Thyroid gland (tissue), 4 donors: Measurements from ENCODE around the gene SLC5A9. TPM values are rescaled to one million over a fixed set of nuclear protein-coding genes. Genes with fewer than 3 reads are reported as not detected.

Experiments
- DNase-seq, 2 donors: peaks; one replicate each; pipeline ENCODE4 v3.0.0-alpha.2; 2019
- H3K27ac ChIP-seq, 3 donors: fragments of 200-600 bp; sonication (generic); 1 replicate in 2 of 3; 2 replicates in 1 of 3; pipeline ENCODE4 v1.5.1; 2016 to 2019; ENCODE audit warnings: mild to moderate bottlenecking in 1 of 3, moderate library complexity in 1 of 3
- H3K27me3 ChIP-seq: fragments of 200-600 bp; sonication (generic); one replicate; pipeline ENCODE4 v1.5.1; 2019
- H3K36me3 ChIP-seq, 2 donors: fragments of 200-600 bp; sonication (generic); one replicate each; pipeline ENCODE4 v1.5.1; 2016 to 2019
- H3K4me1 ChIP-seq, 2 donors: fragments of 200-600 bp; sonication (generic); one replicate each; pipeline ENCODE4 v1.5.1; 2017 to 2019
- H3K4me3 ChIP-seq, 3 donors: fragments of 200-600 bp; sonication (generic); replicated peaks in 1 of 3; 1 replicate in 2 of 3; 2 replicates in 1 of 3; pipeline ENCODE4 v1.5.1; 2016; ENCODE audit warnings: mild to moderate bottlenecking in 1 of 3
- H3K9me3 ChIP-seq: fragments of 200-600 bp; sonication (generic); one replicate; pipeline ENCODE4 v1.5.1; 2017
- CTCF ChIP-seq, 6 experiments: fragments of 200-600 bp in 3 of 6; fragments of 450-650 bp in 3 of 6; sonication (generic) in 3 of 6; IDR thresholded peaks; one replicate each; pipeline ENCODE4 v1.5.1; 2016 to 2019; ENCODE audit warnings: antibody characterized with exemption in 6 of 6, mild to moderate bottlenecking in 2 of 6, inconsistent platforms in 1 of 6, moderate library complexity in 1 of 6
- POLR2A ChIP-seq, 2 donors: fragments of 450-650 bp; IDR thresholded peaks; one replicate each; pipeline ENCODE4 v1.6.1; 2017; ENCODE audit warnings: antibody characterized with exemption in 2 of 2, mild to moderate bottlenecking in 2 of 2, moderate library complexity in 1 of 2
- WGBS, 2 donors: methylation state at CpG; one replicate each; pipeline ENCODE4 v1.1.5; 2017; 5-methylcytosine and 5-hydroxymethylcytosine counted together
- intact Hi-C: fragments of 100-400 bp; cut with DNase I; formaldehyde crosslinking; loops from one replicate; pipeline ENCODE4 v1.15.1; 2023
- total RNA-seq, 4 donors: library from RNA; depleted of rRNA; stranded (reverse); fragments of >200 nt; gene quantifications; one replicate each; pipeline ENCODE4 v1.2.3, GENCODE V29; 2016

SLC5A9 gene
- total RNA-seq, 4 donors from 2014 or later: not detected

GRCh38 chr1:48223366-48224240, 1.1 kb downstream of the SLC5A9 start:
- Histone ChIP-seq H3K27ac (no peak overlapping the region), H3K36me3 (no peaks in the 10 kb centered on the region), H3K4me3 (no peak overlapping the region), H3K27me3 (no peaks in the 10 kb centered on the region), H3K4me1 (no peaks in the 10 kb centered on the region), H3K9me3 (no peaks in the 10 kb centered on the region)
- 65 to 71% methylated on average over 7 of the region's 7 CpGs for WGBS, 2 donors
- no peak for TF ChIP-seq POLR2A (IDR thresholded peaks at IDR 0.05)
- DNase-seq: no peak
- intact Hi-C loops: no loop called here

GRCh38 chr1:48224791-48225190, 2.3 kb downstream of the SLC5A9 start:
- intact Hi-C loops: no loop called here
- WGBS, 2 donors: 80 to 89% methylated on average over 6 of the region's 6 CpGs
- Histone ChIP-seq H3K27me3 (no peaks in the 10 kb centered on the region), H3K4me1 (no peaks in the 10 kb centered on the region), H3K27ac (no peak overlapping the region), H3K36me3 (no peaks in the 10 kb centered on the region), H3K4me3 (no peak overlapping the region), H3K9me3 (no peaks in the 10 kb centered on the region)
- TF ChIP-seq POLR2A (IDR thresholded peaks at IDR 0.05) (no peak), CTCF (IDR thresholded peaks at IDR 0.05) (no peak)
- DNase-seq: no peak

GRCh38 chr1:48225579-48225978, 3.1 kb downstream of the SLC5A9 start:
- no peak for DNase-seq
- H3K4me3 ChIP-seq: no peak overlapping the region
- H3K9me3 ChIP-seq: no peaks in the 10 kb centered on the region
- no peak overlapping the region for H3K27ac ChIP-seq
- TF ChIP-seq CTCF (IDR thresholded peaks at IDR 0.05): no peak
- TF ChIP-seq POLR2A (IDR thresholded peaks at IDR 0.05): no peak
- no peaks in the 10 kb centered on the region for H3K4me1 ChIP-seq
- WGBS, 2 donors: 77 to 88% methylated on average over 6 of the region's 6 CpGs
- no peaks in the 10 kb centered on the region for H3K36me3 ChIP-seq
- intact Hi-C loops: no loop called here
- no peaks in the 10 kb centered on the region for H3K27me3 ChIP-seq

- intact Hi-C loops: no loop called here
- H3K36me3 ChIP-seq: no peaks in the 10 kb centered on the region
- H3K27ac ChIP-seq: no peak overlapping the region
- H3K4me3 ChIP-seq: no peak overlapping the region
- 76 to 85% methylated on average over 10 of the region's 10 CpGs for WGBS, 2 donors
- DNase-seq: no peak
- H3K4me1 ChIP-seq: no peaks in the 10 kb centered on the region
- TF ChIP-seq POLR2A (IDR thresholded peaks at IDR 0.05) (no peak), CTCF (IDR thresholded peaks at IDR 0.05) (no peak)
- no peaks in the 10 kb centered on the region for H3K9me3 ChIP-seq
- no peaks in the 10 kb centered on the region for H3K27me3 ChIP-seq
Observed at GRCh38 chr1:48227165-48228013, 4.9 kb downstream of the SLC5A9 start.

GRCh38 chr1:48228156-48228555, 5.6 kb downstream of the SLC5A9 start:
- 59 to 64% methylated on average over 5 of the region's 5 CpGs for WGBS, 2 donors
- Histone ChIP-seq H3K27ac (no peak overlapping the region), H3K27me3 (no peaks in the 10 kb centered on the region), H3K36me3 (no peaks in the 10 kb centered on the region), H3K9me3 (no peaks in the 10 kb centered on the region), H3K4me3 (no peak overlapping the region), H3K4me1 (no peaks in the 10 kb centered on the region)
- TF ChIP-seq CTCF (IDR thresholded peaks at IDR 0.05): no peak
- no peak for TF ChIP-seq POLR2A (IDR thresholded peaks at IDR 0.05)
- intact Hi-C loops: no loop called here
- no peak for DNase-seq
